ENCODE results near the gene ANKDD1A. TPM values are rescaled to one million over a fixed set of nuclear protein-coding genes. Genes with fewer than 3 reads are reported as not detected.

The ANKDD1A gene
- total RNA-seq, 4 donors from 2014 or later, result 0.45 to 7.8 (median 2.4) TPM

GRCh38 chr15:64942356-64942755 lies 30.7 kb downstream of the ANKDD1A start:
- TF ChIP-seq CTCF (IDR thresholded peaks at IDR 0.05) (no peak), POLR2A (IDR thresholded peaks at IDR 0.05) (no peak)
- DNase-seq, result no peak

GRCh38 chr15:64943512-64944225 lies 32.0 kb downstream of the ANKDD1A start:
- no peaks in the 10 kb centered on the region for H3K4me1 ChIP-seq
- no peaks in the 10 kb centered on the region for H3K36me3 ChIP-seq
- no peak overlapping the region for H3K27ac ChIP-seq
- intact Hi-C loops (cut with DNase I), result no loop called here
- no peak overlapping the region for H3K4me3 ChIP-seq
- DNase-seq, result no peak
- H3K27me3 ChIP-seq, result no peaks in the 10 kb centered on the region
- 74 to 88% methylated on average over 5 to 6 of the region's 6 CpGs for WGBS, 2 donors
- no peaks in the 10 kb centered on the region for H3K9me3 ChIP-seq
- no peak for TF ChIP-seq CTCF (IDR thresholded peaks at IDR 0.05)
- no peak for TF ChIP-seq POLR2A (IDR thresholded peaks at IDR 0.05)

More at GRCh38 chr15:64942356-64942755, 30.7 kb downstream of the ANKDD1A start:
- Histone ChIP-seq H3K4me3 (no peak overlapping the region), H3K36me3 (no peaks in the 10 kb centered on the region), H3K4me1 (no peaks in the 10 kb centered on the region), H3K9me3 (no peaks in the 10 kb centered on the region), H3K27ac (no peak overlapping the region), H3K27me3 (no peaks in the 10 kb centered on the region)
- intact Hi-C loops (cut with DNase I), result no loop called here
- WGBS, 2 donors, result 86 to 90% methylated on average over 7 to 8 of the region's 8 CpGs

GRCh38 chr15:64944961-64945360 lies 33.3 kb downstream of the ANKDD1A start:
- TF ChIP-seq POLR2A (IDR thresholded peaks at IDR 0.05) (no peak), CTCF (IDR thresholded peaks at IDR 0.05) (no peak)
- peaks cover 0 to 6% (median 0%) of the 10 kb centered on the region in 3 donors for H3K36me3 ChIP-seq
- no peak for DNase-seq
- WGBS, 2 donors, result 64 to 79% methylated on average over 4 of the region's 4 CpGs
- H3K4me3 ChIP-seq, result no peak overlapping the region
- H3K4me1 ChIP-seq, result no peaks in the 10 kb centered on the region
- H3K27ac ChIP-seq, result no peak overlapping the region
- intact Hi-C loops (cut with DNase I), result no loop called here
- H3K9me3 ChIP-seq, result no peaks in the 10 kb centered on the region
- H3K27me3 ChIP-seq, result no peaks in the 10 kb centered on the region

- Histone ChIP-seq H3K27ac (no peak overlapping the region), H3K4me1 (no peaks in the 10 kb centered on the region), H3K9me3 (no peaks in the 10 kb centered on the region), H3K27me3 (no peaks in the 10 kb centered on the region), H3K4me3 (no peak overlapping the region), H3K36me3 (peaks cover 0 to 7% (median 0%) of the 10 kb centered on the region in 3 donors)
- 60 to 90% methylated on average over 1 to 3 of the region's 10 CpGs for WGBS, 2 donors
- TF ChIP-seq CTCF (IDR thresholded peaks at IDR 0.05), result no peak
- TF ChIP-seq POLR2A (IDR thresholded peaks at IDR 0.05), result no peak
- no peak for DNase-seq
- intact Hi-C loops (cut with DNase I), result no loop called here
Observed at GRCh38 chr15:64947211-64947610, 35.5 kb downstream of the ANKDD1A start.

- intact Hi-C loops (cut with DNase I), result no loop called here
- H3K9me3 ChIP-seq, result no peaks in the 10 kb centered on the region
- 67 to 76% methylated on average over 8 of the region's 9 CpGs for WGBS, 2 donors
- H3K4me3 ChIP-seq, result no peak overlapping the region
- peaks cover 0 to 7% (median 0%) of the 10 kb centered on the region in 3 donors for H3K36me3 ChIP-seq
- H3K4me1 ChIP-seq, result no peaks in the 10 kb centered on the region
- DNase-seq, result no peak
- TF ChIP-seq POLR2A (IDR thresholded peaks at IDR 0.05) (no peak), CTCF (IDR thresholded peaks at IDR 0.05) (no peak)
- H3K27ac ChIP-seq, result no peak overlapping the region
- H3K27me3 ChIP-seq, result no peaks in the 10 kb centered on the region
Observed at GRCh38 chr15:64948916-64949315, 37.2 kb downstream of the ANKDD1A start.

Measured in esophagus squamous epithelium (tissue), 5 donors.